ENCODE data around the gene SMLR1.

The SMLR1 gene

GRCh38 chr6:130824978-130825694 is 2.1 kb upstream of the SMLR1 start:
- in situ Hi-C loops (cut with MboI; ENCODE audit: low sequenced_read_pairs), result no loop called here

- in situ Hi-C loops (cut with MboI; ENCODE audit: low sequenced_read_pairs), result no loop called here
Measured at GRCh38 chr6:130825772-130826441, 1.3 kb upstream of the SMLR1 start.

GRCh38 chr6:130826442-130827246 is 562 bp upstream of the SMLR1 start:
- in situ Hi-C loops (cut with MboI; ENCODE audit: low sequenced_read_pairs), result no loop called here

GRCh38 chr6:130829333-130829910 is 2.2 kb downstream of the SMLR1 start:
- in situ Hi-C loops (cut with MboI; ENCODE audit: low sequenced_read_pairs), result no loop called here

GRCh38 chr6:130831607-130832006 is 4.4 kb downstream of the SMLR1 start:
- in situ Hi-C loops (cut with MboI; ENCODE audit: low sequenced_read_pairs), result no loop called here

GRCh38 chr6:130833569-130833968 is 6.4 kb downstream of the SMLR1 start:
- in situ Hi-C loops (cut with MboI; ENCODE audit: low sequenced_read_pairs), result no loop called here

GRCh38 chr6:130834482-130835251 is 7.5 kb downstream of the SMLR1 start:
- in situ Hi-C loops (cut with MboI; ENCODE audit: low sequenced_read_pairs), result no loop called here

- in situ Hi-C loops (cut with MboI; ENCODE audit: low sequenced_read_pairs), result no loop called here
Measured at GRCh38 chr6:130836055-130836640, 8.9 kb downstream of the SMLR1 start.

GRCh38 chr6:130837067-130837466 is 9.9 kb downstream of the SMLR1 start:
- in situ Hi-C loops (cut with MboI; ENCODE audit: low sequenced_read_pairs), result no loop called here

GRCh38 chr6:130838250-130838860 is 11.1 kb downstream of the SMLR1 start:
- in situ Hi-C loops (cut with MboI; ENCODE audit: low sequenced_read_pairs), result no loop called here

GRCh38 chr6:130838951-130839350 is 11.7 kb downstream of the SMLR1 start:
- in situ Hi-C loops (cut with MboI; ENCODE audit: low sequenced_read_pairs), result no loop called here

- in situ Hi-C loops (cut with MboI; ENCODE audit: low sequenced_read_pairs), result no loop called here
Measured at GRCh38 chr6:130839379-130839778, 12.2 kb downstream of the SMLR1 start.

GRCh38 chr6:130840050-130840449 is 12.8 kb downstream of the SMLR1 start:
- in situ Hi-C loops (cut with MboI; ENCODE audit: low sequenced_read_pairs), result no loop called here

GRCh38 chr6:130841128-130841728 is 14.0 kb downstream of the SMLR1 start:
- in situ Hi-C loops (cut with MboI; ENCODE audit: low sequenced_read_pairs), result no loop called here

- in situ Hi-C loops (cut with MboI; ENCODE audit: low sequenced_read_pairs), result no loop called here
Measured at GRCh38 chr6:130843575-130844320, 16.5 kb downstream of the SMLR1 start.

- in situ Hi-C loops (cut with MboI; ENCODE audit: low sequenced_read_pairs), result no loop called here
Measured at GRCh38 chr6:130846501-130846900, 19.3 kb downstream of the SMLR1 start.

- in situ Hi-C loops (cut with MboI; ENCODE audit: low sequenced_read_pairs), result no loop called here
Measured at GRCh38 chr6:130847001-130847910, 20.1 kb downstream of the SMLR1 start.

- in situ Hi-C loops (cut with MboI; ENCODE audit: low sequenced_read_pairs), result no loop called here
Measured at GRCh38 chr6:130848945-130849344, 21.7 kb downstream of the SMLR1 start.
